NOMO-1 (cell line): ENCODE results near the gene STK39.

ENCODE experiments used
- DNase-seq, 2 experiments: peaks; one replicate each; lab custom pipeline; 2025; ENCODE audit not compliant: unreplicated experiment in 2 of 2; lab: John Stamatoyannopoulos, UW

Gene STK39

DNA sequence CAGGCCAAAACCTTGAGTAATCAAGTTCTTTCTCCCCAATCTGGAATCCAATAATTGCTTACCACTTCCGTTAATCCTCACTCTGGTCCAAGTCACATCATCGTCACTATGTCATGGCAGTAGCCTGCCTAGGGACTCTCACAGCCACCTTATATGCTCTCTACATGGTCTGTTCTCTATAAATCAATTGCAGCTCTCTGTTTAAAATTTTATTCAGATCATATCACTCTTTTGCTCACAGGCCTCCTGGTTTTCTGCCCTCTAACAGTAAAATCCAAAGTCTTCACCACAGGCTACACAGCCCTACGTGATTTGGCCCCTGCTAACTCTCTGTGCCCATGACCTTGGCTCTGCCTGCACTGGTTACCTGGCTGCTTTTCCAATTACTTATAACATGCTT is 188.7 kb downstream of the STK39 start:
- no peak for DNase-seq

DNA sequence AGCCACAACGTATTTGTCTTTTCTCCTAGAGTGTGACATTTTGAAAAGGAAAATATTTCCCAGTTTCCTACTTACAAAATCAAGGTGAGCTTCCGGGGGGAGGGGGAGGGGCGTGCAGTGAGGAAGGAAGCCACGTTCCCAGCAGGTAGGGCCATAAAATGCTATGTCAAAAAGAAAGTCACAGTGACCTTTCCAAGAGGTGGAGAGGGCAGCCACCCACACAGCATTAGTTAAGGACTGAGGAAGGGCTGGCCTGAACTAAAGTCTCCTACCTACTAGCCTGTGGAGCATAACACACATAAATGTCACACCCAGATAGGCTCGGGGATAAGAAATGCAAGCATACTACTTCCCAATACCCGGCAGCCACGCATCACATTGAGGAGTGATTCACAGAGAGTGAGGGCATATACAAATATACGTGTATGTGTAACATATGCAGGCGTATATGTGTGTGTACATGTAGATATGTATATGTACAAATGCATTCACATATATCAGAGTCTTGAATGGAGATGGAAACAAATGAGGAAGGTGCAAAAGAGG is 191.1 kb downstream of the STK39 start:
- DNase-seq = no peak

DNA sequence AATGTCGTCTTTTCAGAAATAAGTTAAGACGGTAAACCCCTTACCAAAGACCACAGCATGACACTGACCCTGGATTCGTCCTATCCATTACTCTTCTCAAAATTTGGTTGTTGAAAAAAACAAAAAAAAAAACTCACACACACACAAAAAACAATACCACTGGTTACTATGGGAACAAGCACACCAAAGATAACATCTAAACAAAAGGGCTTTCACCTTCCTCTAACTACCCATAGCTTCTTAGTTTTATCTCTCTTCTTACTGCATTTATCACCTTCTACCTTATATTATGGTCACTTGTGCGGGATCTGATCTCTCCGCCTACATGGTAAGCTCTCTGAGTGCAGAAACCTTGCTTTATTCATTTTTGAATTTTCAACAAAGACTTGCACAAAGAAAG is 192.7 kb downstream of the STK39 start:
- no peak for DNase-seq

DNA sequence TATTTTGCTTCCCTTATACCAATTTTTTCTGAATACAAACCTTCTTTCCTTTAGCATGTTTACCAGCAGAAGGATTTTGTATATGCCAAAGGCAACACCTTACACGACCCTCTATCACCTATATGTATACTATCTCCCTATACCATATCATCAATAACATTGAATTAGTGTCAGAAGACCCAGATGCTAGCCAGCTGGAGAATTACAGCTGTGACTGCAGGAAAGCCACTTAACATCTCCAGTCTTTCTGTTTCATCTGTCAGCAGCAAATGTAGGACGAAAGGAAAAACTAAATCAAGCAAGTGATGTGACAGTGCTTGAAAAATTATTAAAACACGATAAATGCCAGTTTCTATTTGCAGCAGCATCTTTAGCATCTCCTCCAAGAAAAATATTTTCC is 193.7 kb downstream of the STK39 start:
- no peak for DNase-seq

DNA sequence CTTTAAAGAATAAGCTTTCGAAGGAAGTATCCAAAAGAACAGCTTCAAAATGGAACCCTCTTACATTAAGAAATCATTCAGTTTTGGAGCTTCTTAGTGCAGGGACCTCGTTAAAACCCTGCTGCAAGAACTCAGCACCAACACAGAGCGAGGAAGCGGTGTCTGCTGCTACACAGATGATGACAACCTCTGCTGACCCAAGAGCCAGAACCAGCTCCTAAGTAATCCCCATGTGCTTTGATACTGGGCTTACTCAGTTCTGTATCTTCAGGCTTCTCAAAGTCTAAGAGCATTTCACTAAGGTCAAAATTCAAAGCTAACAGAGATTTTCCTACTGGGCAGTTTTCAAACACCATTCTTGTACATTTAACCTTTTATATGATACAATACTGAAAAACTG is 194.6 kb downstream of the STK39 start:
- DNase-seq = no peak

DNA sequence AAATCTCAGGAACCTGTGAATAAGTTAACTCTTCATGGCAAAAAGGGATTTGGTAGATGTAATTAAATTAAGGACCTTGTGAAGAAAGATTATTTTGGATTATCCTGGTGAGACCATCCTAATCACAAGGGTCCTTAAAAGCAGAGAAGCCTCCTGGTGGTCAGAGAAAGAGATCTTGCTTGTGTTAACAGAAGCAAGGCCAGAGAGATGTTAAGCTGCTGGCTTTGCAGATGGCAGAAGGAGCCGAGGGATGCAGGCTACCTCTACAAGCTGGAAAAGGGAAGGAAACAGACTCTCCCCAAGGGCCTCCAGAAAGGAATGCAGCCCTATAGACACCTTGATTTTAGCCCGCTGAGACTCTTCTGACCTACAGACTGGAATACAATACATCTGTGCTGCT is 197.0 kb downstream of the STK39 start:
- DNase-seq = no peak

DNA sequence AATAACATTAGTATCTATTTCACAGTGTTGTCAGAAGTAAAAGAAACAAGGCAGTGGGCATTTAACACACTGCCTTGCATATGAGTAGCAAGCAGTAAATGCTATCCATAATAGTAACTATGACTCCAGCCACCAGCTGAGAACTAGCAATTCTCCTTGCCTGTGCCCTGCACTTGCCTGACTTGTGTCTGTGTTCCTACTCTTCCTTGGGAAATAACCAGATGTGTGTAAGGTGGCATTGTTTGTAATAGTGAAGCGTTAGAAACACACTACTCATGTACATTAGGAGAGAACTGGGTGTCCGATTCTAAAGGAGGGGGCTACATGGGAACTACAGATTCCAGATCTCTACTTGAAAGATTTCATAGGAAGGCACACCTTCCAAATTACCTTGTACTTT is 197.8 kb downstream of the STK39 start:
- DNase-seq = no peak

DNA sequence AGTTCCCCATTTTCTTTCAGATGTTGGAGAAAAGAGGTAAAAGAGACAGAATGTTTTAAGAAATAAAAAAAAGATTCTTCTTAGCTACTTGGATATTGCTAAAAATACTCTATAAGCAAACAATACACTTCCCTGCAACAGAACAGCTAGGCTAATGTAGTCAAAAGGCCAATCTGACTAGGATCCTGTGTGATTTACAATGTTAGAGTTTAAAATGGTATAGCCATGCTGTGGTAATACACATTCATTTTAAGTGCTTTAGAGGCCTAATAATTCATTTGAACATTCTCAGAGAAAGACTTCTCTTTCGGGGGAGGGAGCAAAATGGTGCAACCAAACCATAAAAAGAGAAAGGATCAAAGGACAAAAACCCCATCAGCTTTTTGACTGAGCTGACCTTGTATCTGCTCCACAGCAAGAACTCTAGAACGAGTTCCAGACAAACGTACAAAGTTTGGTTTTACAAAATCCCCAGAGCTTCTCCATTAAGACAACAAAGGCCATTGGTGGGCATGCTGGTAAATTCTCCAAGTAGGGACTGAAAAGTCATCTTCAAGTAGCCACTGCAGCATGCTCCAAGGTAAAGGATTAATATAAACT is 200.2 kb downstream of the STK39 start:
- DNase-seq = no peak

DNA sequence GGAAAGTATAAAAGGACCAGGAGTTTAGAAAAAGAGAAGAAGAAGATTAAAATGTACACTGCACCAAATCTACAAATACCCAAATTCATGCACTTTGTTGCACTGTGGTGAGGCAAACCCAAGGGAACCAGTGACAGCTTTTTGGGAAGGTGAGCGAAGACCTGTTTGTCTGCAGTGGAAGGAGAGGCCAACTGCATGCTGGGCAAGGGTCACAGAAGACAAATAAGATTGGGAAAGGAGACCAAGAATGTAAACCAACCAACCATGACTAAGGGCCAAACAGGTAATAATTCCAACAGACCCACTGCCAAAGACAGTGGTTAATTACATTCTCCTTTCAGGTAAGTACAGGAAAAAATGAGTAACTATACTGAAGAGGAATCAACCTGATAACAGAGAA is 202.8 kb downstream of the STK39 start:
- no peak for DNase-seq

DNA sequence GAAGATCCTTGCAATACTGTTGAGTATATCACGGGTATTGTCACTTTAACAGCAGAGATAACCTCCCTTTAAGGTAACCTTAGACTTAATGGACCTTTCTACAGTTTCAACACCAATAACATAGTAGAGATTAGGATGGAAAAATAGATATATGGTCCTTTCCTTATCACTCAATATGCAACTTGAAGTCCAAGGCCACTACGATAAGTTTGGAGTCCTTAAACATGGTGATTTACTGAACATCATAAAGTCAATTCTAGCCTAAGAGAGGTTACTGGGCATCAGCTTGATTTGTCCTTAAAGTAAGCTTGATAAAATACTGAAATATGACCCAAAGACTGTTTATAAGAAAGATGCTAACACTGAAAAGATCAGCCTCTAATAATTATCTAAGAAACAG is 203.2 kb downstream of the STK39 start:
- no peak for DNase-seq

DNA sequence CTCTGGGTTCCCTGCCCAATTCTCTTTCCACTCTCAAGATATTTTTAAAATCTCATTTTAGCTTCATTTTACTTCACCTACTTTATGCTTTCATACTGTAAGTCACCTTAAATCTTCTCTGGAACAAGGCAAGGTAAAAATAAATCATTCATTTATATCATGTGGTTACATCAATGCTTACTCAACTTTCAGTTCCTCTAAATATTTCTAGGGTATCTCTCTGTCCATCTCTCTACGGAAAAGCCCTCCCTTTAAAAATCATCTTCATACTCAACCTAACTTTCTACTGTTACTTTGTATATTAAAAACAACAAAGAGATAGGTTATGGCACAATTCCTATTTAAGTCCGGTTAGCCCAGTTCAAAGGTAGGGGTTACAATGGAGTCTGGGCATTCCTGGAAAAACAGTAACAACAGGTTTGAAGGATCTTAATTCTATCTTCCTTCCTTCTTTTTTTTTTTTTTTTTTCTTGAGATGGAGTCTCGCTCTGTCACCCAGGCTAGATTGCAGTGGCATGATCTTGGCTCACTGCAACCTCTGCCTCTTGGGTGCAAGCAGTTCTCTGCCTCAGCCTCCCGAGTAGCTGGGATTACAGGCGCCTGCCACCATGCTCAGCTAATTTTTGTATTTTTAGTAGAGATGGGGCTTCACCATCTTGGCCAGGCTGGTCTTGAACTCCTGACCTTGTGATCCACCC is 205.1 kb downstream of the STK39 start:
- peak; percentile 36 to 87 for DNase-seq

DNA sequence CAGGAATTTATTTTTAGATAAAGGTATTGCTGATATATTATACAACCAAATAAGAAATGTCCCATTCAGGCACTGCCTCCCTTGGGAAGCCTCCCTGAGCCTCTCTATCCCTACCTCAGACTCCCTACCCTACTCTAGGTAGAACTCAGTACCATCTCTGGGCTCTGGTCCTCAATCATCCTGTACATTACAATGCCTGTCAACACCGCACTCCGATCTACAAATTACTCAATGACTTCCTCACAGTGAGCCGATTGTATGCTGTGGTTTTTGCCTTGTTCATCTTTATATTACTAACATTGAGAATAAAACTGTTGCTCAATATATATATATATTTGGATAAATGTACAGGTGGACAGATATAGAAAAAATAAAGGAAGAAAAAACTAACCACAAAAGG is 207.5 kb downstream of the STK39 start:
- DNase-seq = peak; percentile 4 to 58

DNA sequence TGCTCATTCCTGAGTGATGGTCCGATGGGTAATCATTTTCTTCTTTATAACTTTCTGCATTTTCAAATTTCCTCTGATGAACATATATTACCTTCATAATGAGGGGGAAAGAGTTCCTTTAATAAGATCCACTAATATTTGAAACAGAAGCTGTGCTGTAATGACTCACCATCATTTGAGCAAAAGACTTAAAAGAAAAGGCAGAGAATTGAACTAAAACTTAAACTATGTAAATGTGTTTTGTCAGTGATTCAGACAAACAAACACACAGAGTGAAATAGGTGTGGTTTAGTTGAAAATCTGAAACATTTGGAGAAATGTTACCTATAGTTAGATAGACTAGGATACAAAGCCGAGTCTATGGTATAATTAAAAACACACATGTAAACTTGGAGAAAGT is 209.6 kb downstream of the STK39 start:
- no peak for DNase-seq

DNA sequence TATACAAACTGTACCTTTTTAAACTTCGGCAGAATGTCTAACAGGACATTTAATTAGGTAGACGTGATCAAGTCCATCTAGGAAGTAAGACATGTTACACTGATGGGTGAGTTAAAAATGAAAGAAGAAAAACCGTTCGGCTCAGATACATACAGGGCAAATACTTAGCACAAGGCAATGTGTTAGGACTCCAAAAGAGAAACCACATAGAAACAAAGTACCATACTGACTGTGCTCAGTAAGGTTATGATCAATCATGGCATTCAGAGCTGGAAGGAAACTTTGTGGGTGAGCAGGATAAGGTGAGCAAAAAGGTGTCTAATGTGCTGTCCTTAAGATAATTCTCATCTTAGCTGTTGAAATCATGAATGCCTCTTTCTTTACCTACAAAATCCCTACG is 211.9 kb downstream of the STK39 start:
- DNase-seq = no peak

DNA sequence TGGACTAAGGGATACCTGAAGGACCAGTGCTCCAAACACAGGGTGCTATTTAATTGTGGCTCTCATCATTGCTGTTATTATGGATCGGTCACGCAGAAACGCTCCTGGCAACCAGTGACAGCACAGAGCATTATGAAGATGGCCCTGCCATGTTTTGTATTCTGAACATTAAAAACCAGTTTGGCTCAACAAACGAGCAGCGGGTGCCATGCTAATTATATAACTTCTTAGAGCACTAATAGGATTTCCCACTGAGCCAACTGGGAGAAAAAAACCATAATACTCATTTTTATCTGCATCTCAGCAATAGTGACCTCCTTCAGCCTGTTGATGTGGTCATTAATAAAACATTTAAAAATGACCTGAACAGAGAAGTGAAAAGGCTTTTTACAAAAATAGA is 212.8 kb downstream of the STK39 start:
- no peak for DNase-seq

DNA sequence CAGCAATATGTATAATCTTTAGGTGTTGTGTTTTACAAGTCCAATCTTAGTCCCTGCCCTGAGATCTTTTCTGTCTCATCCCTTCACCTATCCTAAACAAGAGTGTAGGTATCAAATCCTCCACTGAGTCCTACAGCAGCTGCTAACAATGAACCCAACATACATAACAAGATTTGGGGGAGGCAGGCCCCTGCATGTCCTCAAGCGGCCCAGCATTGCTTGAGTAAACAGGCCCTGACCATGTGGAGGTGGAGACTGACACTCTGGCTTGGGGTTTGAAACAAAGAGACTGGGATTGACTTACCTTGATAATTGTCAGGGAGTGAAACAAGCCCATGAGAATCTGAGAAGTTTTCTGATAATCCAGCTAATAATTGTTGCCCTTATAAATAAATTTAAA is 213.4 kb downstream of the STK39 start:
- DNase-seq = no peak

DNA sequence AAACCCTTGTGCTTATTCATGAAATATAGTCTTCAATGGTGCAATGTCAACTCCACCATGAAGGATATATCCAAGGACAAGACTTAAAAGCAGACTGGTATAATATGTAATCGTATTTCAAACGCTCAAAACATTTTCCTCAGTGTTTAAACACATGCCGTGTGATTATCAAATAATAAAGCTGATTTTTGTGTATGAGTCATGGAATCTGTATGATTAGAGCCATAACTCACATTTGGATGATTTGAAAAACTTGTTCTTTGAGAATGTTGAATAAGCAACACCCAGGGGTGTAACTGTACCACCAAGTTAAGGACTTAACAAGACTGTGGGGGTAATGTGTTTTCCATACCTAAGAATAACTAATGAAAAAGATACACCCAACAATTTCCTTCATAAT is 215.3 kb downstream of the STK39 start:
- DNase-seq = no peak

DNA sequence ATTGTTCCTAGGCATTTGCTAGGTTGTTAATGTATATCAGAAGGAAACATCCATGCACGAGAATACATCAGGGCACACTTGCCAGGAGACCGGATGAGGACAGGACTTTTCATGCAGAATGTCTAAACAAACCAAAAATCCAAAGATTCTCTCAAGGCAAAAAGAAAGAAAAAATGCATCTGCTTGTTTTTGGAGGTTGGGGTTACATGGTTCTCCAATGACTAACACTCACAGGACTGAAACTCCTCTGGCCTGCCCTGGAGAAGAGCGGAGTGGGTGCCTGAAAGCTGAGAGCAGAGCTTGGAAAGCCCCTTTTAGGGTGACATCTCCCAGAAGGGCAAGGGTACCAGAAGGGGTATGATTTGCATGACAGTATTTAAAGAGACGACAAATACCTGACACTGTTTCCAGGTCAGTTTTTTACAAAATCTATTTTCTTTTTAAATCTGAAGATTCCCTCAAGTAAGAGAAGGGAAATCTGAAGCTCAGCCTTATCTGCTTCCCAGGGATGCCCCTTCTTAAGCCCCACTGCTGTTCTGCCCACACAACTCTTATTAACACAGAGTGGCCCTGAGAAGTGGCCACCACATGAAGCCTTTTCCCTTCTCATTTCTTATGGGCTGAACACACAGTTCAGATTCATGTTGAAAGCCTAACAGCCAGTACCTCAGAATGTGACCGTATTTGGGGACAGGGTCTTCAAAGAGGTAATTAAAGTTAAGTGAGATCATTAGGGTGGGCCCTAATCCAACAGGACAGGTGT is 216.4 kb downstream of the STK39 start:
- no peak for DNase-seq

DNA sequence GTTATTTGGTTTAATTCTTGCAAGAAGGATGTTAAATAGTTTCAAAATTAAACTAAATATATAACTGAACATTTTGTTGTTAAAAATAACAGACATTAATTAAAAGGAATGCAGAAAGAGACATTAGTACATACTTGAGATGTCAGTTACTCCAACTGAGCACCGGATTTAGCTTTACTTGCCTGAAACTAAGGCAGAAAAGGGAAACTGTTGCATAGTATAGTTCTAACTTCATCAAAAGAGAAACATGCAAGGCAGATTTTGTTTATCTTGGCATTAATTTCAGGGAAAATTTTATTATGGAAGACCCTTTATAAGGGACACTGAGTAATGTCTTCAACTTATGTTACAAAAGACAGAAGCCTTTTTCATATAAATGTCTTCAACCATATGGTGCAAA is 218.3 kb downstream of the STK39 start:
- DNase-seq = no peak

DNA sequence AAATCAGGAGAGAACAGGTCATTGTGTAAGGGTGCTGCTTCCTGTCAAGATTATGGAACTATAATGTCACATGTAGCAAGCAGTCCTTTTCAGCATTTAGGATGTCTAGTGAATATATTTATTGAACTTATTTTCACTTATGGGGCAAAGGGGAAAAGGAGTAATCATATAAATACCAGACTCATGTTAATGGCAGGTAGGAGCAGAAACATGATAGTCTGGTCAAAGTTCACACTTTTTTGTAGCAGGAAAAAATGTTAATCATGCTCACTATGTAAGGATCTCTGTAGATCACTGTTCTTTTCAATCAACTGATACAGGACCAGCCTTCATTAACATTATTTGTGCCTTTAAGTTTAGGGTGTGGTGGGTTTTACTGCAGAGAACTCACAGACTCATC is 219.0 kb downstream of the STK39 start:
- no peak for DNase-seq

DNA sequence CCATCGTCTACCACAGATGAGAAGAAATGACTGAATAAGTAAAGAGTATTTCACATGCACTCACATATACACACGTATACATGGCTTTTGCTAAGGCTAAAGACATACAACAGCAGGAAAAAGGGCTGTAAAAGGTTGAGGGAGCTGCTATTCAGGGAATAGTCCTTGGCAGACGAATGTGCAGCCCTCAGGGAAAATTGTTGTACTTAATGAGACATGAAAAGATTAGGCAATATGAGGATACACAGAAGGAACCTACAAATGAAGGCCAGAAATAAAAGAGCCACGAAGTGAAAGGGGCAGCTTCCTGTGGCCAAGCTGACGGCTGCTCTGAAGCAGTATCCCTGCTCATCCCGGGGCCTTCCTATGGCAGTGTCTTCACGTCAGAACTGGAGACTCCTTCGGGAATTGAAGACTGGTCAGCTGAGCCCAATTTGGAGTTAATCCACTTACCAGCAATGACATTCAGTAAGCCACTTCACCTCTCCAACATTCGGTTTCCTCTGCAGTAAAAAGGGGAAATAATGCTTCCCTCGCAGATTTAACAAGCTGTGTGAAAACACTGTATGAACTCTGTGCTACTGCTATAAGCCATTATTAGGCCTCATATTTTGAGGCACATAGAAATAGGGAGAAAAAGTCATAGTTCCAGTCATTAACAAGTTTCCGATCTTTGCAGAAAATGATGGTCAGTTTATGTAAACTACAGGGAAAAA is 221.8 kb downstream of the STK39 start:
- DNase-seq = peak; percentile 8 to 66
